ENCODE results near the gene LYPD6. TPM values are rescaled to one million over a fixed set of nuclear protein-coding genes. Genes with fewer than 3 reads are reported as not detected.

LYPD6 gene
- total and polyA plus RNA-seq, 5 donors = 0.28 to 0.57 (median 0.48) TPM

GRCh38 chr2:149428783-149429182 lies 98.4 kb downstream of the LYPD6 start:
- H3K27me3 ChIP-seq (ENCODE audit: control insufficient read depth, insufficient read depth) = no peaks in the 10 kb centered on the region
- H3K4me3 ChIP-seq (ENCODE audit: low read length) = no peak overlapping the region
- intact Hi-C loops (cut with DNase I) = no loop called here
- 87% methylated on average over 2 of the region's 2 CpGs for WGBS
- no peaks in the 10 kb centered on the region for H3K4me1 ChIP-seq (ENCODE audit: control insufficient read depth, insufficient read depth, low read length)
- DNase-seq (no peak), ATAC-seq (no peak)
- no peak overlapping the region for H3K27ac ChIP-seq (ENCODE audit: low read length)
- no peaks in the 10 kb centered on the region for H3K9me3 ChIP-seq (ENCODE audit: control insufficient read depth, low read length)

- H3K27me3 ChIP-seq (ENCODE audit: control insufficient read depth, insufficient read depth) = no peaks in the 10 kb centered on the region
- no peak overlapping the region for H3K4me3 ChIP-seq (ENCODE audit: low read length)
- no peak for ATAC-seq
- 78% methylated on average over 6 of the region's 6 CpGs for whole genome bisulfite sequencing
- no peaks in the 10 kb centered on the region for H3K9me3 ChIP-seq (ENCODE audit: control insufficient read depth, low read length)
- no peaks in the 10 kb centered on the region for H3K4me1 ChIP-seq (ENCODE audit: control insufficient read depth, insufficient read depth, low read length)
- no peak overlapping the region for H3K27ac ChIP-seq (ENCODE audit: low read length)
- intact Hi-C loops (cut with DNase I) = no loop called here
- DNase-seq = no peak
Measured at GRCh38 chr2:149430743-149431736, 100.7 kb downstream of the LYPD6 start.

GRCh38 chr2:149438330-149438960 lies 108.1 kb downstream of the LYPD6 start:
- WGBS = 82% methylated on average over 3 of the region's 3 CpGs
- ATAC-seq (no peak), DNase-seq (no peak)
- no peaks in the 10 kb centered on the region for H3K4me1 ChIP-seq (ENCODE audit: control insufficient read depth, insufficient read depth, low read length)
- no peaks in the 10 kb centered on the region for H3K9me3 ChIP-seq (ENCODE audit: control insufficient read depth, low read length)
- intact Hi-C loops (cut with DNase I) = no loop called here
- H3K4me3 ChIP-seq (ENCODE audit: low read length) = no peak overlapping the region
- H3K27me3 ChIP-seq (ENCODE audit: control insufficient read depth, insufficient read depth) = no peaks in the 10 kb centered on the region
- H3K27ac ChIP-seq (ENCODE audit: low read length) = no peak overlapping the region

DNA sequence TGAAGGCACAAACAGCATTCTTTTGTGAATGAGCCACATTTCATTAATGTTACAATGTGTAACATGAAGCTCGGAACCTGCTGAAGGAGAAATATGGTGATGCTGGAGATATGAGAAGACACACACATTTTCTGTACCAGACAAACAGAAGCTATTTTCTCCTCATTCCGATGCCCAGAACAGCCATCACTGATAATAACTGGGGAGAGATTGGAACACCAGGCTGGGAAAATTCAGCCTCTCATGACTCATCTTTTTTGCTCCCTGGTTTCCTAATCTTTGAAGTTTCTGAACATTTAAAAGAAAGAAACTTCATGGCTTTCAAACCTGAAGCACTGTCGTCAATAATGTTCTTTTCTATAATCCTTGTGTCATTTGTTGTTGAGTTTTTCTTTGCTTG lies 110.9 kb downstream of the LYPD6 start:
- WGBS = 68% methylated on average over 3 of the region's 3 CpGs

DNA sequence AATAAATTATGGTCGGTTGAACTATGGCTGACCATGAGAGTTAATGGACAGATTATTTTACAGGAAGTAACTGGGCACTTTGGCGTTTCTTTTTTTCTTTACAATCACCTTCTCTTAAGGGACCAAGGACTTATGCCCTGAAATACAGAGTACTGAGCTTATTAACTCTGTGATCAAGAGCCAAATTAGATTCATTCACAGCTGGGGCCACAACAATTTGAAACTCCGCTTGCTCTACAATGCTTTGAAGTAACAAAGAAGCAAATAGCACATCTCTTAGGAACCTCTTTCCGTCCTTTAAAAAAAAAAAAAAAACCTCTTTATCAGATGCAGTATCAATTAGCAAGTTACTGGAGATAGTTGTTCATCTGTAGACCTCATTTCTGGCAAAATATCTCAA lies 112.0 kb downstream of the LYPD6 start:
- Histone ChIP-seq H3K4me3 (ENCODE audit: low read length) (no peak overlapping the region), H3K27me3 (ENCODE audit: control insufficient read depth, insufficient read depth) (no peaks in the 10 kb centered on the region), H3K4me1 (ENCODE audit: control insufficient read depth, insufficient read depth, low read length) (no peaks in the 10 kb centered on the region), H3K9me3 (ENCODE audit: control insufficient read depth, low read length) (no peaks in the 10 kb centered on the region), H3K27ac (ENCODE audit: low read length) (no peak overlapping the region)
- DNase-seq = no peak
- WGBS = 80% methylated on average over 4 of the region's 4 CpGs
- intact Hi-C loops (cut with DNase I) = no loop called here
- no peak for ATAC-seq

More for the DNA sequence above, 110.9 kb downstream of the LYPD6 start:
- ATAC-seq (no peak), DNase-seq (no peak)
- intact Hi-C loops (cut with DNase I) = no loop called here
- Histone ChIP-seq H3K27ac (ENCODE audit: low read length) (no peak overlapping the region), H3K4me1 (ENCODE audit: control insufficient read depth, insufficient read depth, low read length) (no peaks in the 10 kb centered on the region), H3K9me3 (ENCODE audit: control insufficient read depth, low read length) (no peaks in the 10 kb centered on the region), H3K4me3 (ENCODE audit: low read length) (no peak overlapping the region), H3K27me3 (ENCODE audit: control insufficient read depth, insufficient read depth) (no peaks in the 10 kb centered on the region)

DNA sequence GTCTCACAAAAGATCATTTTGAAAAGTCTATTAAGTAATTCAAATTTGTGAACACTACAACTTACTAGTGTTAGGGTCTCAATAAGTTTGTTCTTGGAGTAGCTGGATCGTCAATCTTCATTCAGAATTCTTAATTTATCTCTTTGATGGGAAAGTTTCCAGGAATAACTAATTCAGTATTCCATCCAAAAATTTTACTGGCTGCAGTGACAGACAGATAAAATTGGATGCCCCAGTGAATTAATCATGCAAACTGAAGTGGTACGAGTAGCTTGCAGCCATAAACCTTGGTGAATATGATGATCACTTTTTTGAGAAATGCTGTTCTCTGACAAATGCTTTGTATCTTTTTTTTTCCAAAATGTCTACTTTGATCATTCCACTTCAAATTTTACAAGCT lies 112.8 kb downstream of the LYPD6 start:
- Histone ChIP-seq H3K4me3 (ENCODE audit: low read length) (no peak overlapping the region), H3K4me1 (ENCODE audit: control insufficient read depth, insufficient read depth, low read length) (no peaks in the 10 kb centered on the region), H3K27me3 (ENCODE audit: control insufficient read depth, insufficient read depth) (no peaks in the 10 kb centered on the region), H3K27ac (ENCODE audit: low read length) (no peak overlapping the region), H3K9me3 (ENCODE audit: control insufficient read depth, low read length) (no peaks in the 10 kb centered on the region)
- DNase-seq (no peak), ATAC-seq (no peak)
- intact Hi-C loops (cut with DNase I) = no loop called here
- 39% methylated on average over 2 of the region's 2 CpGs for WGBS

DNA sequence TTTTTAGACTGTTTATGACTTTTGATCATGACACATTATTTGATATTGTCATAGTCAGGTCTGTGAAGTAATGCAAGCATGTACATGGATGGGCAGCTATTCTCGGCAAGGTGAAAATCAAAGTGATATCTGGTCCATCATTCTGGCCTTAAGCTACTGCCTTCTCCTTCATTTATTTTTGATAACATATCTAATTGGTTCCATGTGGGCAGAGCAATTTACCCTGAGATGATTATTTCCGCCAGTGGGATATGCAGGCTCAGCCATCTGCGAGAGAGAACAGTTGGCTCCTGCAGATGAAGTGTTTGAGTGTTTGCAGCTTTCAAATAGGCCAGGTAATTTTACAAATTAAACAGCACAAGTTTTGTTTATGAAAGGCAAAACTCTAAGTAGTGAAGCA lies 116.4 kb downstream of the LYPD6 start:
- no peak overlapping the region for H3K4me3 ChIP-seq (ENCODE audit: low read length)
- H3K9me3 ChIP-seq (ENCODE audit: control insufficient read depth, low read length) = no peaks in the 10 kb centered on the region
- no peak overlapping the region for H3K27ac ChIP-seq (ENCODE audit: low read length)
- no peaks in the 10 kb centered on the region for H3K4me1 ChIP-seq (ENCODE audit: control insufficient read depth, insufficient read depth, low read length)
- 97% methylated on average over 3 of the region's 3 CpGs for WGBS
- intact Hi-C loops (cut with DNase I) = no loop called here
- no peak for ATAC-seq
- DNase-seq = no peak
- no peaks in the 10 kb centered on the region for H3K27me3 ChIP-seq (ENCODE audit: control insufficient read depth, insufficient read depth)

DNA sequence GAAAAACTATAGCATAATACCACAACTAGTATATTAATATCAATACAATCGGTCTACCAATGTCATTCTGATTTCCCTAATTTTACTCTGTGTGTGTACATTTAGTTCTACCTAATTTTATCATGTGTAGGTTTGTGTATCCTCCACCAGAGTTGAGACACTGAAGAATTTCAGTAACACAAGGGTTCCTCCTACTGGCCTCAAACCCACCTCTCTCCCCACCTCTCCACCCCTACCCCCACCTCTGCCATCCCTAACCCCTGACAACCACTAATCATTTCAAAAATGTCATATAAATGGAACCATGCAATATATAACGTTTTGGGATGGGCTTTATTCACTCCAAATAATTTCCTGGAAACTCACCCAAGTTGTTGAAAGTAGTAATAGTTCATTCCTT lies 117.9 kb downstream of the LYPD6 start:
- Histone ChIP-seq H3K9me3 (ENCODE audit: control insufficient read depth, low read length) (no peaks in the 10 kb centered on the region), H3K27me3 (ENCODE audit: control insufficient read depth, insufficient read depth) (no peaks in the 10 kb centered on the region), H3K4me1 (ENCODE audit: control insufficient read depth, insufficient read depth, low read length) (no peaks in the 10 kb centered on the region), H3K4me3 (ENCODE audit: low read length) (no peak overlapping the region), H3K27ac (ENCODE audit: low read length) (no peak overlapping the region)
- DNase-seq (no peak), ATAC-seq (no peak)
- 75% methylated on average over 2 of the region's 2 CpGs for WGBS
- intact Hi-C loops (cut with DNase I) = no loop called here

- no peaks in the 10 kb centered on the region for H3K9me3 ChIP-seq (ENCODE audit: control insufficient read depth, low read length)
- no peak overlapping the region for H3K27ac ChIP-seq (ENCODE audit: low read length)
- H3K4me3 ChIP-seq (ENCODE audit: low read length) = no peak overlapping the region
- no peaks in the 10 kb centered on the region for H3K27me3 ChIP-seq (ENCODE audit: control insufficient read depth, insufficient read depth)
- ATAC-seq = no peak
- intact Hi-C loops (cut with DNase I) = no loop called here
- no peaks in the 10 kb centered on the region for H3K4me1 ChIP-seq (ENCODE audit: control insufficient read depth, insufficient read depth, low read length)
- no peak for DNase-seq
- 54% methylated on average over 5 of the region's 5 CpGs for WGBS
Measured at GRCh38 chr2:149449017-149449416, 118.6 kb downstream of the LYPD6 start.

DNA sequence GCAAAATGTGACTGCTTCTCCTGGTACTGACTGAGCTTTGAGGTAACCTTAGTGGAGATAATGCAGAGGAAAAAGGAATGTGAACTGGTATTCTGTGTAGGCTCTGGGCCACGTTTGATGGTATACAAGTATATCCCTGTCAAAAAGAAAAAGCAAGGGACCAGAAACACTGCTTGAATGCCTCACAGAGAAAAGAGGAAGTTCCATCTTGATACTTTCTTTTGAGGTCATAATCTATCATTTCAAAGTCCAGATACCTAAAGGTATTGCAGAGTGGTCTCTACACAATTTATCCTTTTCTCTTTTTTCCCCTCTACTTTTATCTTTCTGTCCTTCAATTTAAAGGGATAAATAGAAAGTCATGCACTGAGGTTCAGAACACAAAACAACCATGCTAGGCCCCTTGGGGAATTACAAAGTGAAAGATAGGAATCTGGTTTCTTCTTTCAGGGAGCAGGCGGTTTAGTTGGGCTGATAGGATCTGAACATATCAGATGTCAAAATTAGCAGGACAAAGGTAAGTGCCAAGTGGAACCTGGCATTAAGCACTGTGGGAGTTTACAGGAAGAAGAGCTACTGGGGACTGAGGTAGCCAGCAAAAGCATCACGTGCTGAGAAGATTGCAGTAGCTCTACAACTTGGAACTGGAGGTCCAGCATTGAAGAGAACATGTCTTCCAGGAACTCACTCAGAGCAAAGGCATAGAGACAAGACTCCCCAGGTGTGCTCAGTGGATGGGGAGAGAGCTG lies 121.2 kb downstream of the LYPD6 start:
- Histone ChIP-seq H3K27ac (ENCODE audit: low read length) (no peak overlapping the region), H3K27me3 (ENCODE audit: control insufficient read depth, insufficient read depth) (no peaks in the 10 kb centered on the region), H3K4me1 (ENCODE audit: control insufficient read depth, insufficient read depth, low read length) (no peaks in the 10 kb centered on the region), H3K9me3 (ENCODE audit: control insufficient read depth, low read length) (no peaks in the 10 kb centered on the region), H3K4me3 (ENCODE audit: low read length) (no peak overlapping the region)
- intact Hi-C loops (cut with DNase I) = no loop called here
- DNase-seq = no peak
- no peak for ATAC-seq
- WGBS = 72% methylated on average over 3 of the region's 3 CpGs

DNA sequence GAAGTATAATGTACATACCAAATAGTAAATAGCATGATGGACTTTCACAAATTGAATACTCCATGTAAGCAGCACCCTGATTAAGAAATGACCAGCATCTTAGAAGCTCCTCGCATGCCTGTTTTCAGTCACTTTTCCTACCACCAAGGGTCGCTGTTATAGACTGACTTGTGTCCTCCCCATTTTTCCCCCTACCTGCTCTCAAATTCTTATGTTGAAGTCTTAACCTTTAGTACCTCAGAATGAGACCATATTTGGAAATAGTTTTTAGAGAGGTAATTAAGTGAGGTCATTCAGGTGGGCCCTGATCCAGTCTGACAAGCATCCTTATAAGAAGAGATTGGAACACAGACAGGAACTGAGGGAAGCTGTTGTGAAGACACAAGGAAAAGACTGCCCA lies 125.9 kb downstream of the LYPD6 start:
- ATAC-seq = no peak
- H3K9me3 ChIP-seq (ENCODE audit: control insufficient read depth, low read length) = no peaks in the 10 kb centered on the region

More for the DNA sequence above, 125.9 kb downstream of the LYPD6 start:
- DNase-seq = no peak
- no peak overlapping the region for H3K4me3 ChIP-seq (ENCODE audit: low read length)
- no peak overlapping the region for H3K27ac ChIP-seq (ENCODE audit: low read length)
- no peaks in the 10 kb centered on the region for H3K4me1 ChIP-seq (ENCODE audit: control insufficient read depth, insufficient read depth, low read length)
- no peaks in the 10 kb centered on the region for H3K27me3 ChIP-seq (ENCODE audit: control insufficient read depth, insufficient read depth)
- intact Hi-C loops (cut with DNase I) = no loop called here
- WGBS = 82% methylated on average over 2 of the region's 2 CpGs
